ENCODE results near the gene TTC17. TPM values are rescaled to one million over a fixed set of nuclear protein-coding genes. Genes with fewer than 3 reads are reported as not detected.

The TTC17 gene
- total and polyA plus RNA-seq, 9 of the 15 experiments (the other 6 are each of a cell fraction or from before 2014, with no cell fraction given), result 19.7 to 99.1 (median 53.3) TPM

GRCh38 chr11:43341159-43341558 lies 17.6 kb upstream of the TTC17 start:
- POLR2A ChIA-PET, result interaction anchor here (0.8 kb wide), 1 partner anchor 20 kb away, joined by 3 read pairs; no protein-coding TSS in a partner anchor
- Histone ChIP-seq H3K4me1 (replicated peaks in 1 of 2; ENCODE audit: control insufficient read depth in 2 of 2, insufficient read depth in 2 of 2, low read length in 2 of 2) (no peaks in the 10 kb centered on the region), H3K27me3 (ENCODE audit: control insufficient read depth in 2 of 2, insufficient read depth in 2 of 2, low read length in 2 of 2) (no peaks in the 10 kb centered on the region), H2AFZ (ENCODE audit: low read depth, low read length) (no peak overlapping the region), H3K36me3 (ENCODE audit: control insufficient read depth, insufficient read depth, low read length) (peaks cover 50% of the 10 kb centered on the region), H3K9me1 (ENCODE audit: control insufficient read depth, insufficient read depth, low read length) (no peaks in the 10 kb centered on the region), H3K4me3 (no peak overlapping the region), H3K4me2 (ENCODE audit: insufficient read depth, low read length) (no peak overlapping the region), H3K9ac (ENCODE audit: insufficient read depth in 1 of 2, low read depth in 2 of 2, low read length in 2 of 2) (no peak overlapping the region), H3K9me3 (replicated peaks; ENCODE audit: control insufficient read depth, insufficient read depth, low read depth, low read length) (no peaks in the 10 kb centered on the region), H4K20me1 (replicated peaks; ENCODE audit: control insufficient read depth, insufficient read depth, low read length) (no peaks in the 10 kb centered on the region), H3K27ac (ENCODE audit: extremely low read depth, low read depth, low read length) (no peak overlapping the region), H3K79me2 (ENCODE audit: control insufficient read depth, insufficient read depth, low read length) (no peaks in the 10 kb centered on the region)
- in situ Hi-C loops (cut with MboI), result no loop called here
- FAIRE-seq (no peak), DNase-seq (ENCODE audit: extremely low read depth in 1 of 4, low spot score in 3 of 4) (no peak), ATAC-seq (no peak)
- no TSS peak for BruUV-seq (replicated peaks)
- CTCF ChIA-PET (ENCODE audit: low intra/inter-chr PET ratio), result no interaction called here
- intact Hi-C loops (cut with micrococcal nuclease), result no loop called here
- TF ChIP-seq ZNF586 (CRISPR knock-in tag; conservative IDR thresholded peaks at IDR 0.05) (no peak), BRD4 (IDR thresholded peaks at IDR 0.05) (no peak), FOXO4 (CRISPR knock-in tag; IDR thresholded peaks at IDR 0.05) (no peak), PHB2 (IDR thresholded peaks at IDR 0.05; ENCODE audit: low read depth) (no peak), MEF2A (IDR thresholded peaks at IDR 0.05; ENCODE audit: control insufficient read depth, low read depth, low read length) (no peak), ESRRA (IDR thresholded peaks at IDR 0.05; ENCODE audit: borderline replicate concordance, low read depth) (no peak), KLF13 (tag; IDR thresholded peaks at IDR 0.05; ENCODE audit: borderline replicate concordance, low read depth) (no peak), NR3C1 (CRISPR knock-in tag; IDR thresholded peaks at IDR 0.05) (no peak), CBFB (CRISPR knock-in tag; IDR thresholded peaks at IDR 0.05) (no peak), ZNF282 (CRISPR knock-in tag; IDR thresholded peaks at IDR 0.05) (no peak), CHD4 (IDR thresholded peaks at IDR 0.05; ENCODE audit: insufficient read depth, insufficient replicate concordance, low read depth, low read length, poor library complexity, severe bottlenecking) (no peak), RAD51 (IDR thresholded peaks at IDR 0.05; ENCODE audit: borderline replicate concordance, low read depth) (no peak), ELF4 (CRISPR knock-in tag; IDR thresholded peaks at IDR 0.05) (no peak), FIP1L1 (IDR thresholded peaks at IDR 0.05; ENCODE audit: low read depth, low read length, poor library complexity, severe bottlenecking) (no peak), NONO (IDR thresholded peaks at IDR 0.05; ENCODE audit: low read depth in 2 of 2, low read length in 1 of 2) (no peak)
- TF ChIP-seq, protein P1, sequence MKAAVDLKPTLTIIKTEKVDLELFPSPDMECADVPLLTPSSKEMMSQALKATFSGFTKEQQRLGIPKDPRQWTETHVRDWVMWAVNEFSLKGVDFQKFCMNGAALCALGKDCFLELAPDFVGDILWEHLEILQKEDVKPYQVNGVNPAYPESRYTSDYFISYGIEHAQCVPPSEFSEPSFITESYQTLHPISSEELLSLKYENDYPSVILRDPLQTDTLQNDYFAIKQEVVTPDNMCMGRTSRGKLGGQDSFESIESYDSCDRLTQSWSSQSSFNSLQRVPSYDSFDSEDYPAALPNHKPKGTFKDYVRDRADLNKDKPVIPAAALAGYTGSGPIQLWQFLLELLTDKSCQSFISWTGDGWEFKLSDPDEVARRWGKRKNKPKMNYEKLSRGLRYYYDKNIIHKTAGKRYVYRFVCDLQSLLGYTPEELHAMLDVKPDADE (conservative IDR thresholded peaks at IDR 0.05; ENCODE audit: control insufficient read depth, low read depth, low read length), result no peak
- TF ChIP-seq, protein P2, sequence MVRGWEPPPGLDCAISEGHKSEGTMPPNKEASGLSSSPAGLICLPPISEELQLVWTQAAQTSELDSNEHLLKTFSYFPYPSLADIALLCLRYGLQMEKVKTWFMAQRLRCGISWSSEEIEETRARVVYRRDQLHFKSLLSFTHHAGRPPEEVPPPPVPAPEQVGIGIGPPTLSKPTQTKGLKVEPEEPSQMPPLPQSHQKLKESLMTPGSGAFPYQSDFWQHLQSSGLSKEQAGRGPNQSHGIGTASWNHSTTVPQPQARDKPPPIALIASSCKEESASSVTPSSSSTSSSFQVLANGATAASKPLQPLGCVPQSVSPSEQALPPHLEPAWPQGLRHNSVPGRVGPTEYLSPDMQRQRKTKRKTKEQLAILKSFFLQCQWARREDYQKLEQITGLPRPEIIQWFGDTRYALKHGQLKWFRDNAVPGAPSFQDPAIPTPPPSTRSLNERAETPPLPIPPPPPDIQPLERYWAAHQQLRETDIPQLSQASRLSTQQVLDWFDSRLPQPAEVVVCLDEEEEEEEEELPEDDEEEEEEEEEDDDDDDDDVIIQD (CRISPR knock-in tag; IDR thresholded peaks at IDR 0.05), result no peak
- TF ChIP-seq, protein P3, sequence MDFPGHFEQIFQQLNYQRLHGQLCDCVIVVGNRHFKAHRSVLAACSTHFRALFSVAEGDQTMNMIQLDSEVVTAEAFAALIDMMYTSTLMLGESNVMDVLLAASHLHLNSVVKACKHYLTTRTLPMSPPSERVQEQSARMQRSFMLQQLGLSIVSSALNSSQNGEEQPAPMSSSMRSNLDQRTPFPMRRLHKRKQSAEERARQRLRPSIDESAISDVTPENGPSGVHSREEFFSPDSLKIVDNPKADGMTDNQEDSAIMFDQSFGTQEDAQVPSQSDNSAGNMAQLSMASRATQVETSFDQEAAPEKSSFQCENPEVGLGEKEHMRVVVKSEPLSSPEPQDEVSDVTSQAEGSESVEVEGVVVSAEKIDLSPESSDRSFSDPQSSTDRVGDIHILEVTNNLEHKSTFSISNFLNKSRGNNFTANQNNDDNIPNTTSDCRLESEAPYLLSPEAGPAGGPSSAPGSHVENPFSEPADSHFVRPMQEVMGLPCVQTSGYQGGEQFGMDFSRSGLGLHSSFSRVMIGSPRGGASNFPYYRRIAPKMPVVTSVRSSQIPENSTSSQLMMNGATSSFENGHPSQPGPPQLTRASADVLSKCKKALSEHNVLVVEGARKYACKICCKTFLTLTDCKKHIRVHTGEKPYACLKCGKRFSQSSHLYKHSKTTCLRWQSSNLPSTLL (IDR thresholded peaks at IDR 0.05), result no peak

All from K562 (cell line).